ENCODE results near the gene BTBD9. TPM values are rescaled to one million over a fixed set of nuclear protein-coding genes. Genes with fewer than 3 reads are reported as not detected.

BTBD9 gene
- total RNA-seq, 1 donor from 2014 or later, result 14.8 TPM

DNA sequence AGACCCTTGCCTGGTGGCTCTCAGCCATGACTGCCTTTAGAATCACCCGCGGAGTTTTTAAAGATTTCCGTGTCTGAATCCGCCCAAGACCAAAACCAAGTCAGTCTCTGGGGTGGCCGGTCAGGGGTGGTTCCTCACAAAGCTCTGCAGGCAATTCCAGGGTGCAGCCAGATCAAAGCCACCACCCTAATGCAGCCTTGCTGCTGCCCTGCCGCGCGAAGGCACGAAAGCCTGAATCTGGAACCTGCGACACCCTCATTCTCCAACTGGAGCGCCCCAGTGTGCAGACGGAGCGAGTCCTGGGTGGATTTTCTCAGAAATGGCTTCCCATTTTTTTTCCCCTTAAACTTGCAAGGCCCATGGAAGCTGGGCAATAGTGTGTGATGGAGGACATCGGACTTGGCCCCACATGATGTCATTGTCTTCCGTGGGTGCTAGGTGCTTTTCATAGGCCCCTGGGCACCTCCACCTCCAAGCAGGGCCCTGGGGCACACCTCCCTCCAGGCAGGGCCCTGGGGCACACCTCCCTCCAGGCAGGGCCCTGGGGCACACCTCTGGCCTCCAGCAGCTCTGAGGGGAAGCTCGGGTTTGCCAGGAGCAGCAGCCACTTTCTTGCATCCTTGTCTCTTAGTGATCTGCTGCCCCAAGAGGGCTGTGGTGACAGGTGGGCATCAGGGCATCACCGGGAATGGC lies 477.1 kb downstream of the BTBD9 start:
- Mint-ChIP-seq H3K4me3 (ENCODE audit: unreplicated experiment) (no peak overlapping the region), H3K4me1 (ENCODE audit: low read depth) (peaks cover 5% of the 10 kb centered on the region), H3K27ac (ENCODE audit: unreplicated experiment) (no peak overlapping the region), H3K27me3 (ENCODE audit: low read depth) (no peaks in the 10 kb centered on the region), H3K9me3 (ENCODE audit: low read depth) (no peaks in the 10 kb centered on the region), H3K36me3 (ENCODE audit: low read depth) (peaks cover 6% of the 10 kb centered on the region)
- TF ChIP-seq, protein P1, sequence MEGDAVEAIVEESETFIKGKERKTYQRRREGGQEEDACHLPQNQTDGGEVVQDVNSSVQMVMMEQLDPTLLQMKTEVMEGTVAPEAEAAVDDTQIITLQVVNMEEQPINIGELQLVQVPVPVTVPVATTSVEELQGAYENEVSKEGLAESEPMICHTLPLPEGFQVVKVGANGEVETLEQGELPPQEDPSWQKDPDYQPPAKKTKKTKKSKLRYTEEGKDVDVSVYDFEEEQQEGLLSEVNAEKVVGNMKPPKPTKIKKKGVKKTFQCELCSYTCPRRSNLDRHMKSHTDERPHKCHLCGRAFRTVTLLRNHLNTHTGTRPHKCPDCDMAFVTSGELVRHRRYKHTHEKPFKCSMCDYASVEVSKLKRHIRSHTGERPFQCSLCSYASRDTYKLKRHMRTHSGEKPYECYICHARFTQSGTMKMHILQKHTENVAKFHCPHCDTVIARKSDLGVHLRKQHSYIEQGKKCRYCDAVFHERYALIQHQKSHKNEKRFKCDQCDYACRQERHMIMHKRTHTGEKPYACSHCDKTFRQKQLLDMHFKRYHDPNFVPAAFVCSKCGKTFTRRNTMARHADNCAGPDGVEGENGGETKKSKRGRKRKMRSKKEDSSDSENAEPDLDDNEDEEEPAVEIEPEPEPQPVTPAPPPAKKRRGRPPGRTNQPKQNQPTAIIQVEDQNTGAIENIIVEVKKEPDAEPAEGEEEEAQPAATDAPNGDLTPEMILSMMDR (IDR thresholded peaks at IDR 0.05), result no peak
- DNase-seq (ENCODE audit: low spot score), result no peak

DNA sequence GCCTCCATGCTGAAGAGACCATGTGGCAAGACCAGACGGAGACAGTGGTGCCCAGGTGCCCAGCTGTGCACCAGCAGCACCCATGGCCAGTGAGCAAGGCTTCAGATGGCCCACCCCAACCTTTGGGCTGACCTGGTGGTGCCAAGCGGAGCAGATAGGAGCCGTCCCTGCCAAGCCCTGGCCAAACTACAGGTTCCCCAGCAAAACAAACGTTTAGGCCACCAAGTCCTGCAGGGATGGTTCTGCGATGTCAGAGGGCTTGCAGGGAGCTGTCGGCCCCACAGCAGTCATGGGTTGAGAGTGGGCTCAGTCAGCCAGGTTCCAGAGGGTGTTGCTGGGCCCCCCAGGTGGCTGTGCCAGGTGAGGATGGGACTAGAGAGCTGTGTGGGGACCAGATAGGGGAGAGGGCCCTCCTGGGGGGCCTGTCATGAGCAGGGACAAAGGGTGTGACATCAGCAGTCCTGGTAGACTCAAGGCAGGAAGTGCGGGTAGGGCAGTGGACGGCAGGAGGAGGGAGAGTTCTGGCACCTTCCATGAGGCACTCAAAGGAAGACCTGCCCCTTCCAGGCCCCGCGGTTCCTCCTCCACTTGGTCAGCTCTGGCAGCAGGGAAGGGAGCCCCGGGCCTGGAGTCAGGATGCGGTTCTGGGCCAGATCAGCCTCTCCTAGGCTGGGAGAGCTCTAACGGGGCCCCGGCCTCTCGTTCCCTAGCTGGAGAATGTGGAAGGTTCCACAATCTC lies 477.8 kb downstream of the BTBD9 start:
- TF ChIP-seq, protein P1 (IDR thresholded peaks at IDR 0.05), result no peak
- Mint-ChIP-seq H3K27me3 (ENCODE audit: low read depth) (no peaks in the 10 kb centered on the region), H3K27ac (ENCODE audit: unreplicated experiment) (no peak overlapping the region), H3K4me3 (ENCODE audit: unreplicated experiment) (no peak overlapping the region), H3K9me3 (ENCODE audit: low read depth) (no peaks in the 10 kb centered on the region), H3K4me1 (ENCODE audit: low read depth) (peaks cover 5% of the 10 kb centered on the region), H3K36me3 (ENCODE audit: low read depth) (peaks cover 6% of the 10 kb centered on the region)
- no peak for DNase-seq (ENCODE audit: low spot score)

DNA sequence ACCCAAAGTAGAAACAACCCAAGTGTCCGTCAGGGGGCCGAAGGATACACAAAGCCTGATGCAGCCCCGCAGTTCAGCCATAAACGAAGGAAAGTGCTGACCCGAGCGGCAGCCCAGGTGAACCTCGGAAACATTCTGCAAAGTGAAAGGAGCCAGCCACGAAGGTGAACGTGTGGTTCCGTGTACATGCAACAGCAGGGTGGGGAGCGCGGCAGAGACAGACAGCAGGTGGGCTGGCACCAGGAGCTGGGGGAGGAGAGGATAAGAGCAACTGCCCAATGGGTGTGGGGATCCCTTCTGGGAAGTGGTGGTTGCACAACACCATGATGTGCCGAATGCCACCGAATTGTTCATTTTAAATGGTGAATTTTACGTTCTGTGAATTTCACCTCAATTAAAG lies 478.4 kb downstream of the BTBD9 start:
- no peak for DNase-seq (ENCODE audit: low spot score)
- Mint-ChIP-seq H3K27ac (ENCODE audit: unreplicated experiment) (no peak overlapping the region), H3K27me3 (ENCODE audit: low read depth) (no peaks in the 10 kb centered on the region), H3K36me3 (ENCODE audit: low read depth) (peaks cover 6% of the 10 kb centered on the region), H3K4me1 (ENCODE audit: low read depth) (peaks cover 5% of the 10 kb centered on the region), H3K4me3 (ENCODE audit: unreplicated experiment) (no peak overlapping the region), H3K9me3 (ENCODE audit: low read depth) (no peaks in the 10 kb centered on the region)
- TF ChIP-seq, protein P1 (IDR thresholded peaks at IDR 0.05), result no peak

DNA sequence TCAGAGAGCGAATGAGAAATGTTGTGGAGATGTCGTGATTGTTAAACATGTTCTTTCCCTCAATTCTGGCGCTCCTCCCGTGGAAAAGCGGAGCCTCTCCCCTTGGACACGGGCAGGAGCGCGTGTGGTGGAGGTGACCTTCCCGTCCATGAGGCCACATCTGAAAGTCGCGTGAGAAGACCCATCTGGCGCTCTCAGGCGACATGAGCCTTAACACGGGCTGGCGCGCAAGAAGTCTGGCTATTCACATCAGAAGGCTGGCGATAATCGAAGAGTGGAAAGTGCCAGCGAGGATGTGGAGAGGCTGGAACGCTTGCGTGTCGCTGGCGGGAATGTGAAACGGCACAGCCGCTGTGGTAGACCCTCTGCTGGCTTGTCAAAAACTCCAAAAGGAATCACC lies 478.9 kb downstream of the BTBD9 start:
- H3K4me1 Mint-ChIP-seq (ENCODE audit: low read depth), result peaks cover 5% of the 10 kb centered on the region
- H3K27ac Mint-ChIP-seq (ENCODE audit: unreplicated experiment), result no peak overlapping the region
- no peak overlapping the region for H3K4me3 Mint-ChIP-seq (ENCODE audit: unreplicated experiment)
- no peaks in the 10 kb centered on the region for H3K9me3 Mint-ChIP-seq (ENCODE audit: low read depth)
- DNase-seq (ENCODE audit: low spot score), result no peak
- no peaks in the 10 kb centered on the region for H3K27me3 Mint-ChIP-seq (ENCODE audit: low read depth)
- TF ChIP-seq, protein P1 (IDR thresholded peaks at IDR 0.05), result no peak
- peaks cover 6% of the 10 kb centered on the region for H3K36me3 Mint-ChIP-seq (ENCODE audit: low read depth)

DNA sequence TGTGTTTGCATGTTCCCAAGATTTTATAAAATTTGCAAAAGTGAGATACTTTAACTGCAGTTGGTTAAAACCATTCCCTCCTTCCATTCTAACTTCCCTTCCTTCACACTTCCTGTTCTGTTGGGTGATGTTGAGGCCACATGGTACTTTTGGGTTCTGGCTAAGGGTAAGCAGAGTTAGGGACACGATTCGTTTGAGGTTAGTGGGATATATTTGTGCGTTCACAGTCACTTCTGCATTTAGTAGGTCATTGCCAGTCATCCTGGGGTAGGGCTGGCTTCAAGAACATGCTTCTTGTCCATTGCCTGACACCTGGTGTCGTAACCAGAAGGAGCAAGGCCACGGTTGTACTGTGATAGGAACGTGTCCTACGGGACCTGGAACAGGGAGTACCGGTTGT lies 480.1 kb downstream of the BTBD9 start:
- H3K27me3 Mint-ChIP-seq (ENCODE audit: low read depth), result no peaks in the 10 kb centered on the region
- TF ChIP-seq, protein P1 (IDR thresholded peaks at IDR 0.05), result no peak
- no peak overlapping the region for H3K27ac Mint-ChIP-seq (ENCODE audit: unreplicated experiment)
- no peaks in the 10 kb centered on the region for H3K9me3 Mint-ChIP-seq (ENCODE audit: low read depth)
- no peak overlapping the region for H3K4me3 Mint-ChIP-seq (ENCODE audit: unreplicated experiment)
- no peak for DNase-seq (ENCODE audit: low spot score)
- H3K36me3 Mint-ChIP-seq (ENCODE audit: low read depth), result peaks cover 9% of the 10 kb centered on the region
- peaks cover 6% of the 10 kb centered on the region for H3K4me1 Mint-ChIP-seq (ENCODE audit: low read depth)

All from chondrocyte (in vitro differentiated cells).